Stimulated activated CD4-positive, alpha-beta T cell treated with anti-CD3 and anti-CD28 coated beads, Interleukin-12 subunit alpha, Interleukin-12 subunit beta, amount 100 ng/mL, for 24 hours (primary cell): Measurements from ENCODE around the gene PKP2.
"Not testable (repeated sequence)": the region's sequence is repeated elsewhere in the genome, so short reads cannot be mapped to it uniquely, and the experiment has no call there.

Experiments
- DNase-seq, 2 experiments: peaks; one replicate each; pipeline ENCODE4 v3.0.0-alpha.2; 2020; ENCODE audit warnings: low read depth in 2 of 2

Gene PKP2

DNA sequence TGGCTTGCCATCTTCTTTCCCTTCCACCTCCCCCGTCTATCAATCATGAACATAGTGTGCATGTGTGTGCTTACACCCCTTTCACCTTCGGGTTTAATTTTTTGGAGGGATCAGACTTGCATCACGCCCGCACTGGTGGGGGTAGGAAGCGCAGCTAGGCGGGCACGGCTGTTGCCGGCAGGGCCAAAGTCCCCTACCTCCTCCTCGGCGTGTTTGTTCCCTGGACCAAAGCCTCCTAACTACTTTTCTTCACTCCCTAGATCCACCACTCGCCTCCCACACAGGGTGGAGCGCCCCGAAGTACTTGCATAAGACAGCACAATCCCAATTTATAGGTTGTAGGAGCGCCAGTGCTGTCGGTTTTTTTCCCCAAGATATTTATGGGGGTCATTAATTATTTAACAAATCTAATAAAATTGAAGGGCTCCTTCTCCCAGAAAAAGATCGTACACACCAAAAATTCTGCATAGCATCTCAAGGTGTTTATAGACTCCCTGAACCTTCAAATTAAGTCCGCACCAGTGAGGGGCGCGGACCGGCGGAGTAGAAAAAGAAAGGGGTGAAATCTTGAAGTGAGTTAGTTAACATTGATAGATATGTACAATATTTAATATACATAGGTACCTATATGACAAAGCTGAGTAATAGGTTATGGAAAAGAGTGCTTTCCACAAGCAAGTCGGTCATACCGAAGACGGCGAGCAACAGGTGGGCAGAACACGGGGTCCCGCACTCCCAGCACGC, 717 bp downstream of the PKP2 start:
- no peak for DNase-seq

DNA sequence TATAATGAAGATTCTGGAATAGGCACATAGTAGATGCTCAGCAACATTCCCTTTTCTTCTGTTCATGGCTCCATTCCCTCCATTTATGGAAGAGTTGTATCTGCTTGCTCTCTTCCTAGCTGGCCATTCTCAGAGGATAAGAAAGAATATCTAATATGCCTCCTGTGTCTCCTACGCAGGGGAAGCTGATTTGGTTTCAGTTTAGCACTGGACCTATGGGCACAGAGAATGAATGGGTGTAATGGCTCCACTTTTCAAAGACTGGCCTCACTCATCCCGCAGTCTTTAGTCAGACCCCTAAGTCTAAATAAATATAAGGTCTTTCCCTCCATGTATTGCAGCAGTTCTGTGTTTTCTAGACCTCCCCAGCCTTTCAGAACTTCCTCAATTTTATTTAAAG, 2.0 kb downstream of the PKP2 start:
- no peak for DNase-seq

DNA sequence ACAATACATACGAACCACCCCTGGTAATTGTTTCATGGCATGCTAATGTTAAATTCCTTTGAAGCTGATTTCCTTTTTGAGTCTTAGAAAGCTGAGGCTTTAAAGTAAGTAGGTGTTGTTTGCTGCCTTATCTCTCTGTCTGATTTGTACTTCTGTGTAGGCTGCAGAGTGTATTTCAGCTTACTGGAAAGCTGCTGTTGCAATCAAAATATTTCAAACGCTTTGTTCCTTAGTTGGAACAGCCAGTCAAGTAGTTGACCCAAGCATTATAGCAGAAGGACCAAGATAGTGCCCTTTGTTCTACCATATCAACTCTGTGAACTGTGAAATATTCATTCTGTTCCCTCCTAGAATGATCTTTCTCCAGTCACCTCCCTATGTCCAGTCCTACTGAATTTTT, 3.1 kb downstream of the PKP2 start:
- no peak for DNase-seq

DNA sequence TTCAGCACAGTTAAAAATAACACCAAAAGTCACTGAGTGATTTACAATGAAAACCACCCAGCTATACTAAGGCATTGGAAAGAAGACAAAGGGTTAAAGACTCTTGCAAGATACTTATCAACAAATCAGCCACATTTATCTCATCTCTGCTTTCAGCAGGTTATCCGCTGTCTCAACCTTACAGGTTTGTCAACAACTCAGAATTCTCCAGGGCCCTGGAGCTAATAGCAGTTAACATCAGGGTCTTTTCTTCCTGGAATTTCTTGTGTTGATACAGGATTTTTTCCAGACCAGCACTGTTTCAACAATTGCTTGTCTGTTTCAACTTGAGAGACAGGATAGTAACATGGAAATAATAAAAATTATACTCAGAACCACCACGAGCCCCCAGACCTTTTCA, 3.5 kb downstream of the PKP2 start:
- no peak for DNase-seq

DNA sequence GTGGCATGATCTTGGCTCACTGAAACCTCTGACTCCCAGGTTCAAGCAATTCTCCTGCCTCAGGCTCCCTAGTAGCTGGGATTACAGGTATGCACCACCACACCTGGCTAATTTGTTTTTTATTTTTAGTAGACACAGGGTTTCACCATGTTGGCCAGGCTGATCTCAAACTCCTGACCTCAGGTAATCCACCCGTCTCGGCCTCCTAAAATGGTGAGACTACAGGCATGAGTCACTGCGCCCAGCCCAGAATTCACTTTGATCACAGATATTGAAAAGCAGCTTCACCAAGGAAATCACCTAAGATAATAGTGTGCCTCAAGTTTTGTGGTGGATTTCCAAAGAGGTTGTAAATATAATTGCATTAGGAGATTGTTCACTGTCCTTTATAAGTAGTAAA, 4.2 kb downstream of the PKP2 start:
- DNase-seq: not testable (repeated sequence)

DNA sequence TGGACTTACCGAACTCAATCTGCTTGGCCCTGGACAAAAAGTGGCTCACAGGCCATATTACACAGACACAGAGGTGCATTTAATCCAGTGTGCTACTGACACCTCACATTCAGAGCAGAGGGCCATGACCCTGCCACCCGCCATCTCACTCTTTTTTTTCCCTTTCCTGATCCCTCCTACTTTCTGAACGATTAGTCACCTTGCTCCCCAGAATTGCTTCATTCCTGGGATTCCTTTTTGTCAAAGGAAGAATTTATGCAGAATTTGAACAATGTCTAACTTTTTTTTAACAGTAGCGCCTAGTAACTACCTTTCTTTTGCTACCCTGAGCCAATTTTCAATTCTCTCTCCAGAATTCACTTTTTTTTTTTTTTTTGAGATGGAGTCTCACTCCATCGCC, 4.6 kb downstream of the PKP2 start:
- no peak for DNase-seq

DNA sequence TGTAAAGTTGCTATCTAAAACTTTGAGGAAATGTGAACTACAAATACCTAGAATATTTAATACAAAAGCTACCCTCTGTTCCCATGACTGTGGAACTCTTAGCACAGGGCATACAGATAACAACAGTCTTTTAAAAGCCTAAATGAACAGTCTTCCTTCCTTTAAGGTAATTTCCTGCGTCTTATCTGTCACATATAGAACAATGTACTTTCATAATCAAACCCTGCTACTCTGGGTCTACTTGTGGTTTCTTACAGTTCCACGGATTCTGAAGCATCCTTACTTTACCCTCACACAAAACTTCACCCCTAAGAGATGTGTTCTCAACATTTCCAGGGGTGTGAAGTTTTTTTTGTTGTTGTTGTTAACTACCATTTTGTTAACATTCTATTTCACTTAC, 5.1 kb downstream of the PKP2 start:
- no peak for DNase-seq

DNA sequence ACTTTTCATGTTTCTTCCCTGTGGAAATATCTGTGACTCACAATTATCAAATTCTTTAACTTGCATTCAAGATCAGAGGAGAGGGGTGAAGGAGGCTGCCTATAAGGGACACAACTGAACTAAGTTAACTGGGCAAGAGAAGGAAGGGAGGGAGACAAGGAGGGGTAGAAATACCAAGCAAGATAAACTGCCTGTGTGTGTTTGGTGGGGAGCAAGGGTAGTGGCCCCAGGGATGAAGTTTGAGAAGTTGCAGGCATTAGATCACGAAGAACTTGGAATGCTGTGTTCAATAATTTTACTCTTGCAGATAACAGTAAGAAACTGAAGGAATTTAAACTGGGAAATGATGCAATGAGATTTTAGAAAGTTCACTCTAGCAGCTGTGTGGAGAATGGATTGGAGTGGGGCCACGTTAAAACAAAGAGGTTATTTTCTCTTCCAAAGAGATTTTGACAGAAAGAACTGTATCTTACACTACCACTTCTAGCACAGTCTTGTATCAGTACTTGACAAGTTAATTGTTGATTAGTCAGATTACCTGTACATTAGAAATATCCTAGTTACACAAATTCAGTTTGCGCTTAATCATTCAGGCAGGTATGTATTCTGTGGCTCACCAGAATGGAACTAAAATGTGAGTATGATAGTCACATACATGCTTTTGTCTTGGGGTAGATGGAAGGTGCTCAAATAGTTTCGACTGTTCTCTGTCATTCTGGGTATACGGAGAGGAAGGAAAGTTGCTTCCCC, 7.4 kb downstream of the PKP2 start:
- DNase-seq: no peak

DNA sequence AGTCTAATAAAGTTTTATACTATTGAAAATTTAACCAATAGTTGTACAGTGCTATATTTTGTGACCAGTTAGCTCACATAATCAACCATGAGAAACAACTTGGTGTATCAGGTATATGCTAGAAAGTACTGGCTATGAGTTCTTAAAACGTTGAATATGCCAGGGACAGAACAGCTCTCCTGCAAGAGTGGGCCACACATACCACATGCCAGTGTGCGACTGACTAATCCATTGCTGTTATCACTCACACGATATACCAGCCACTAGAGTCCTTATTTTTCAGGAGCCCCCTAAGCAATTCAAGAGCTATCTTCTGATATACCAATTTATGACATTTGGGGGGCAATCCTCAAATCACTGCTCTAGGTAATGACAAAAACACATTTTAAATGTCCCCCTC, 9.5 kb downstream of the PKP2 start:
- DNase-seq: no peak

DNA sequence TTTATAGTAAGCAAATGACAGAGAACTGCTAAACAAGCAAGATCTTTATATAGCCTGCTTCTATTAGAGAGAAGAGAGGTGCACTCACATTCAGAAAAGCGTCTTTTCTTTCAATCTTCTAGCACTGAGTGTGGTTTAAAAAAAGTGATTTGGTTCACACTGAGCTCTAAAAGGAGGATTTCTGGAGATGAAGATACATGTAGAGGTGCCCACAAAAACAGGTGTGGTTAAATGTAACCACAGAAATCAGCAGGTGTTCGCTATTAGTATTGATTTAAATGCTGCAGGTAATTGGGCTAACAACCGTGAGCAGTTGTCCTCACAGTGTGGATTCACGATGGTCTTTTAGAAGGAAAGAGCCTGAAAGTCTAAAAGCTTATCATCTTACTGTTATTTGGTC, 10.7 kb downstream of the PKP2 start:
- DNase-seq: no peak

DNA sequence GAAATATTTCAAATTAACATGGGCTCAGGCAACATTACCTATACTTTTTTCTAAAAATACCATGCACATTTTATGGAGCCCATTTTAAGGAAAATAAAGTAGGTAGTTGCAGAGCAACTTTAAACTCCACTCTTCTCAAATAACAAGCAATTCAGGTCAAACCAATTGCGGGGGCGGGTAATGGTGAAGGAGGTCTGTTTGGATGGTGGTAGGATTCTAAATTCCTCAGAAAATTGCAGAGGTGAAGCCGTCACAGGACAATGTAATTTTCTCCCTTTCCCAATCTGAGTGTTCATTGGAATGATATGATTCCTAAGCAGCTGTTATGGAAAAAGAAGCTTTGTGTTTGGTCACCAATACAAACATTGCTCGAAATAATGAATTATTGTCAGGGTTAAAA, 11.6 kb downstream of the PKP2 start:
- no peak for DNase-seq

DNA sequence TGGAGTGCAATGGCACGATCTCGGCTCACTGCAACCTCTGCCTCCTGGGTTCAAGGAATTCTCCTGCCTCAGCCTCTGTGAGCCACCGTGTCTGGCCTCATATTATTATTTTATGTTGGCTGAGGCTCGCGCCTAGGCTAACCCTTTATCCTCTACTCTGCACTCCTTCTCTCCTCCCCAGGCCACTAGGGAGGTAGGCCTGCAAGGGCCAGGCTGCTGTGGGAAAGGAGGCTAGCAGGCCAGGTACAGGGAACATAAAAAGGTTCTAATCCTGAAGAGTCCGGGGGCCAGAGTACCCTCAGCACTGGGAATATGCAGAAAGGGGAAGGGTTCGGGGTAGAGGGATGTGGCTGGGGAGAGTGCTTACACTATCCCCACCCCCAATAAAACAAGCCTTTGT, 14.9 kb downstream of the PKP2 start:
- no peak for DNase-seq

DNA sequence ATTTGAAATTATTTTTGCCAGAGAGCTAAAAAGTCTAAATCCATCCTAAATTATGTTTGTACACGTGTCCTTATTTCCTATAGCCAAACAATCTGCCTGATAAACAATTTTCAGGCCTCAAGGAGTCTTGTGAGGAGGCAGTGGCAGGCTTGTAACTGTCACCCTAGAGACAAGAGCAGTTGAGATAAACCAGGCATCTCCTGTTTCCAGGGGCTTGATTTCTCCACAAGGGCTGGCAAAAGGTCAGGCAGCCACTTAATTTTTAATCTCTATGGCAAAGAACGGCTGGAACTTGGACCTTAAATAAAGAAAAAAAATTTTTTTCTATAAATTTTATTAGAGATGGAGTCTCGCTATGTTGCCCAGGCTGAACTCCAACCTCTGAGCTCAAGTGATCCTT, 15.5 kb downstream of the PKP2 start:
- no peak for DNase-seq

DNA sequence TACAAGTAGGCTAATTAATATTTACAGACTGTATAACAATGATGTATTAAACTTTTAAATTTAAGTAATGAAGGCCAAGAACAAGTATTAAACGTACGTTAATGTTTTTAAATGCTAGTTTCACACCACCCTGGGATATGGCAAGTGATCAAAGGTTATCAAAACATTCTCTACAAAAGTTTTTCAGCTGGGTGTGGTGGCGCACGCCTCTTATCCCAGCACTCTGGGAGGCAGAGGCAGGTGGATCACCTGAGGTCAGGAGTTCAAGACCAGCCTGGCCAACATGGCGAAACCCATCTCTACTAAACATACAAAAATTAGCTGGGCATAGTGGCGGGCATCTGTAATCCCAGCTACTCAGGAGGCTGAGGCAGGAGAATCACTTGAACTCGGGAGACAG, 17.5 kb downstream of the PKP2 start:
- not testable (repeated sequence) for DNase-seq

DNA sequence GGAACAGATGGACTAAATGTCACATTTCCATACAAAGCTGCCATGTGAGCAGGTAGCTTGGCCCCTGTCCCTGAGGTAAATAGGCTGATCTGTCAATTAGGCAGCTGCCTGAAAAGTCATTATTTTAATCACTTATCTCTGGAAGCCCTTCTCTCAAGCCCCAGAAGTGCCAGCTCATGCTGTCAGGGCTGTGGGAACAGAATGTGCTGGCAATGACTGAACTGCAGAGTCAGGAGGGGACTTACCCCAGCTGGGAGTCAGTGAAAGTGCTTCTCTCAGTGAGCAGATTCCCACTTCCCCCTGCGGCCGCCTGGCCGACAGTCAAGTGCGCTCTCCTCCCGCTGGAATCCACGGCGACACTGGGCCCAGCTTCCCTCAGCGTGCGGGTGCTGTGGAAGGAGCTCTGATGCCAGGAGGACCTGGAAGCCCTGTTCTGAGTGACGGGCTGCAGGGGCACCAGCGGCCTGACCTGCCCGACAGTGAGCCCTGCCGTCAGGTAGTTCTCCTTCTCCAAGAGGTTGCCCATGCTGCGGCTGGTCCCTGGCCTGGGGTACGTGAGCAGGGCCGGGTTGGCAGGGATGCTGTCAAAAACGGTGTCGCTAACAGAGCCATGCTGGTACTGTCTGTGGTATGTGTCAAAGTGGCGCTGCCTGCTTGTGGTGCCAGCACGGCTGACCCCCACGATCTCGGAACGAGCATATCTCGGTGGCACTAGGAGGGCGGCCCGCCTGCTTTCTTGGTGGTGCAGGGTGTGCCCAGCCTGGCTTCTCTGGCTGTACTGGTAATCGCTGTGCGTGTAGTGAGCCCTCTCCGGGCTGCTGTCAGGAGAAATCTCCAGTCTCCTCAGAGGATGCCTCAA, 18.7 kb downstream of the PKP2 start:
- no peak for DNase-seq

DNA sequence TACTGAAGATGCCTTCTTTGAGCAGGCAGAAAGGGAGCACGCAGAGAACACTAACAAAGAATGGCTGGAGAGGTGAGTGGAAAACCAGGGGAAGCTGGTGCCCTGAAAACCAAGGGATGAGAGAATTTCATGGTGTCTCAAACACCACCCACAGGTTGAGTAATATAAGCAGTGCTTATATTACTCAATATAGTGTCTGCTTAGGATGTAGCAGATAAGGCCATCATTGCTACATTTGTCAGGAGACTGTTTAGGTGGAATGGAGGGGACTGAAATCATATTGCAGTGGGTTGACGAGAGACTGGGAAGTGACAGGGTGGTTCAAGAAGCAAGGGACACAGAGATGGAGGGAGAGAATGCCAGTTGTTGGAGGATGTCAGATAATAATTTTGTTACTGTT, 20.6 kb downstream of the PKP2 start:
- no peak for DNase-seq

DNA sequence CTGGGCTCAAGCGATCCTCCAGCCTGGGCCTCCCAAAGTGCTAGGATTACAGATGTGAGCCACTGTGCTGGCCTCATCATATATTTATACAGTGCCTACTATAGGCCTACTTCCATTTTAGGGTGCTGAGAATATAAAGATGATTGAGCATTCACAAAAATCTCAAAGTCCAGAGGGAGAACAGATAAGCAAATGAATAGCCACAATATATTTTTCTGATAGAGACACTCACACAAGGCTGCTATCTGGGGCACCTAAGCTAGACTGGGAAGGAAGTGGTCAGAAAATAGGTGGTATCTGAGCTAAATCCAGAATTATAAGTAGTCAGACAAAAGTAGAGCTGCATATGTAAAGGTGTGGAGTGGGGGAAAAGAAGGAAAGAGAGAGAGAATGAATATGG, 21.6 kb downstream of the PKP2 start:
- no peak for DNase-seq

DNA sequence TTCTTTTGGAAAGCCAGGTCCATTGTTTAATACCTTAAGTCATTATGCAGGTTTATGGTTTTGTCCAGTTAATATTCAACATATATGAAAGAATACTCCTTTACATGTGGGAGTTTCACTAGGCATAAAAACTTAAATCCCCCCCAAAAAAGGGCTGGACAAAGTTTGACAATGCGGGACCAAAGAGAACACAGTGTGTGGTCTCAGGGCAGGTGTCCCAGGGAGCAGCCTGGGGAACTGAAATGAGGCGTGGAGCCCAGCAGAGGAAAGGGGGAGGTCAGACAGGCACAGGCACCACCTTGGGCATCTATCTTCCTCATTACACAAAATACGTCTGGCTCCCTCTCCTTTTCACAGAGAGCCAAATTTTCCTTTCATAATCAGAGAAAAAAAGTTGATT, 22.5 kb downstream of the PKP2 start:
- DNase-seq: no peak

DNA sequence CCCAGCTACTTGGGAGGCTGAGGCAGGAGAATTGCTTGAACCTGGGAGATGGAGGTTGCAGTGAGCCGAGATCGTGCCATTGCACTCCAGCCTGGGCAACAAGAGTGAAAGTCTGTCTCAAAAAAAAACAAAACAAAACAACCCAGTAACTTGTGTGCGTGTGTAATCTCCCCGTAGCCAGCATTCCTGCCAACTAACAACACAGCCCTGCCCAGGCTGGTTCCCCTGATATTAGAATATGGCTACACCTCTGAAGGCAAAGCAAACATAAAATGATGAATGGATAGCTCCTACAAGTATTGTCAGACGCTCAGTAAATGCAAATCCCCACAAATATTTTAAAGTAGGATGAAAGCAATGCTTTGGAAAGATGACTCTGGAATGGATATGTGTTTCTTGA, 24.2 kb downstream of the PKP2 start:
- DNase-seq: not testable (repeated sequence)

DNA sequence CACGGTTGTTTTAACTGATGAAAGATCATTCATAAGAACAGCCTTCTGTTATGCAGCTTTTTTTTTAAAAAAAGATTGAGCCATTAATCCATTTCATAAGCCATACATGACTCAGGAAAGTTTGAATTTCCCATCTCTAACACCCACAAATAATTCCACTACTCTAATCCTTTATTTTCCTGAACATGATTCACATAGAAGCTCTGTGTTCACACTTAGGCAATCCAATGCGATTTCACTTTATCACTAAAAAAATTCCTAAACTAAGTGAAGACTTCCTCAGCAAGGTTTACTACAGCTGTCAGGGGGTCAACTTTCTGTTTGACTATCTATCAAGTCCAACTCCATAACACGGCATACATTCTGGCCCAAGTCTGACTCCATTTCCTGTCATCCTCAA, 25.9 kb downstream of the PKP2 start:
- DNase-seq: no peak

DNA sequence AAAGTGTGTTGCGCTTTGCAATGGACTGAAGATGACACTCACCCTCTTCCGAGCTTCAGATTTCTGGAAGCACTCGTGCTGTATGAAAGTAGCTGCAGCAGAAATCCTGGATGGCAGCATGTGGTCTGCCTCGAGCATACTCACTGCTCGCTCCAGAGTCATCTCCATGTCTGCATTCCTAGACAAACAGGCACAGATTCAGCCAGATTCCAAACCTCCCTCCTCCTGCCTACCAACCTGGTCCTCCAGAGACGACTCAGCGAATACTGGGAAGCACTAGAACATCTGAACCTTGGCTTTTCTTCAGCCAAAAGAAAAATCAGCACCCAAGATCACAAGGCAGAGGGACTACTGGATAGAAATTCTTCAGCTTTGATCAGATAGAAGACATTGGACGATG, 27.7 kb downstream of the PKP2 start:
- DNase-seq: no peak

DNA sequence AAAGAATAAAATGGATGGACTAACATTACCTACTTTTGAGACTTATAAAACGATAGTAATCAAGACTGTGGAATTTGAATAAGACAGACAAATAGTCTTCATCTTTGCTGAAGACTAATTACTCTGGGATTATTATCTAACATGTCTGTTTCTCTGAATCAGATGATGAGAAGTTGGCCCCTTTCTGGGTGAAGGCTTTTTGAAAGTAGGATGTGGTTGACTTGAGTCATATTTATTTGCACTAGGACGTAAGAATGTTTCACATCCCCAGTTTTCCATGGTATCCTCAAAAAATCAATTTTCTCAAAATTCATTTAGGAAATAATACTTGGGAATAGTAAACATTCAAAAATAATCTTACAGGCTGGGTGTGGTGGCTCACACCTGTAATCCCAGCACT, 31.8 kb downstream of the PKP2 start:
- no peak for DNase-seq

DNA sequence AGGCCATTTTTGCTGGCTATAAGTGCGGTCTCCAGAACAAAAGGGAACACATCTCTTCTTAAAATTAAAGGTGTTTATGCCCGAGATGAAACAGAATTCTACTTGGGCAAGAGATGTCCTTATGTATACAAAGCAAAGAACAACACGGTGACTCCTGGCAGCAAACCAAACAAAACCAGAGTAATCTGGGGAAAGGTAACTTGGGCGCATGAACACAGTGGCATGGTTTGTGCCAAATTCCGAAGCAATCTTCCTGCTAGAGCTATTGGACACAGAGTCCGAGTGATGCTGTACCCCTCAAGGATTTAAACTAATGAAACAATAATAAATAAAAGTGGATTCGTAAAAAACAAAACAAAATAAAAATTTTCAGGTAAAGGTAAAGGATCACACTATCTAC, 33.4 kb downstream of the PKP2 start:
- DNase-seq: no peak
